ENCODE data around the gene HOXC11. TPM values are rescaled to one million over a fixed set of nuclear protein-coding genes. Genes with fewer than 3 reads are reported as not detected.

HOXC11 gene
- total RNA-seq, 1 donor from 2014 or later = not detected

GRCh38 chr12:54024581-54025305 is 51.8 kb downstream of the HOXC11 start:
- DNase-seq = no peak

- DNase-seq = no peak
Observed at GRCh38 chr12:54025499-54026405, 52.8 kb downstream of the HOXC11 start.

- no peak for DNase-seq
Observed at GRCh38 chr12:54026640-54027441, 53.9 kb downstream of the HOXC11 start.

Small RNA genes within 50 kb of the gene (small RNA-seq; reads per million reads assigned to genes)
- gene AC012531.3 (ENCODE audit: low replicate concordance) = not detected
- not detected for gene AC012531.4 (ENCODE audit: low replicate concordance)
- gene MIR196A2 (ENCODE audit: low replicate concordance) = 0.15 reads per million
- not detected for gene RF01905 (ENCODE audit: low replicate concordance)
- not detected for gene RF01906 (ENCODE audit: low replicate concordance)

Other genes starting within 250 kb of the HOXC11 start
- gene CALCOCO1, start 245.7 kb upstream of the HOXC11 start, total RNA-seq = 137 TPM
- gene CISTR, start 221.1 kb upstream of the HOXC11 start, total RNA-seq = not detected
- not detected for gene HOXC13, start 34.3 kb upstream of the HOXC11 start, total RNA-seq
- not detected for gene HOXC12, start 18.2 kb upstream of the HOXC11 start, total RNA-seq
- not detected for gene HOTAIR, start 1.8 kb downstream of the HOXC11 start, total RNA-seq
- gene HOXC10, start 12.0 kb downstream of the HOXC11 start, total RNA-seq = not detected
- not detected for gene HOXC9, start 27.0 kb downstream of the HOXC11 start, total RNA-seq
- not detected for gene HOXC8, start 35.9 kb downstream of the HOXC11 start, total RNA-seq
- not detected for gene HOXC6, start 55.3 kb downstream of the HOXC11 start, total RNA-seq
- not detected for gene HOXC5, start 59.9 kb downstream of the HOXC11 start, total RNA-seq
- 0.21 TPM for gene HOXC4, start 80.7 kb downstream of the HOXC11 start, total RNA-seq
- 22.1 TPM for gene SMUG1, start 215.9 kb downstream of the HOXC11 start, total RNA-seq